Neutrophil (primary cell): ENCODE data around the gene ANKRD65.

Experiments
- H3K27ac ChIP-seq: fragments of 200-600 bp; sonication (generic); 2 replicates; pipeline ENCODE4 v1.5.1; 2016; ENCODE audit warnings: mild to moderate bottlenecking, moderate library complexity
- H3K27me3 ChIP-seq: fragments of 200-600 bp; sonication (generic); 2 replicates; pipeline ENCODE4 v1.6.0; 2016; ENCODE audit warnings: mild to moderate bottlenecking
- H3K36me3 ChIP-seq: fragments of 200-600 bp; sonication (generic); 2 replicates; pipeline ENCODE4 v1.5.1; 2017
- H3K4me1 ChIP-seq, 2 experiments: fragments of 200-600 bp in 1 of 2; sonication (generic) in 1 of 2; 1 replicate in 1 of 2; 2 replicates in 1 of 2; pipeline versions ENCODE4 v1.5.1 to v1.6.1; 2013 to 2016; ENCODE audit warnings: low read depth in 1 of 2, low read length in 1 of 2, mild to moderate bottlenecking in 1 of 2, moderate library complexity in 1 of 2; ENCODE audit not compliant: control insufficient read depth in 1 of 2, insufficient read depth in 1 of 2
- H3K4me3 ChIP-seq, 2 experiments: fragments of 200-600 bp in 1 of 2; sonication (generic) in 1 of 2; 1 replicate in 1 of 2; 2 replicates in 1 of 2; pipeline ENCODE4 v1.5.1; 2013 to 2016; ENCODE audit warnings: low read depth in 1 of 2, low read length in 1 of 2, mild to moderate bottlenecking in 1 of 2, moderate library complexity in 1 of 2
- H3K9me3 ChIP-seq: fragments of 200-600 bp; sonication (generic); 2 replicates; pipeline ENCODE4 v1.5.1; 2016
- TF ChIP-seq, protein P1 (sequence below): fragments of 200-600 bp; sonication (generic); IDR thresholded peaks from 2 replicates; pipeline ENCODE4 v1.5.1; 2016; ENCODE audit warnings: antibody characterized with exemption

Gene ANKRD65

DNA sequence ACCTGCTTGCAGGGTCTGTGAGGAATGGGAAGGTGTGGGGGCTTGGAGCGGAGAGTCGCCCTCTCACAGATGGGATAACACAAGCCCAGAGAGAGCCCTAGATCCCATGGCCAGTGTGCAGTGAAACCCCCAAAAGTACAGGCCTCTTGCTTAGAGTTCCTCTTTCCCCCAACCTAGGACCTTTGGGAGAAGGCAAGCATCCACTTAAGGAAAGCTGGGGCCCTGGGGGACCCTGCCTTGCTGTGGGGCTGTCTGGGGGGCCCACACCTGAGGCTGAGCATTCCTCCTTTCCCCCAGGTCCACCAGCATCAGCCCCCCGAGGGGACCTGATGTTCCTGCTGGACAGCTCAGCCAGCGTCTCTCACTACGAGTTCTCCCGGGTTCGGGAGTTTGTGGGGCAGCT lies 15.6 kb upstream of the ANKRD65 start:
- H3K36me3 ChIP-seq = no peaks in the 10 kb centered on the region
- H3K4me3 ChIP-seq = no peak overlapping the region
- TF ChIP-seq, protein P1, sequence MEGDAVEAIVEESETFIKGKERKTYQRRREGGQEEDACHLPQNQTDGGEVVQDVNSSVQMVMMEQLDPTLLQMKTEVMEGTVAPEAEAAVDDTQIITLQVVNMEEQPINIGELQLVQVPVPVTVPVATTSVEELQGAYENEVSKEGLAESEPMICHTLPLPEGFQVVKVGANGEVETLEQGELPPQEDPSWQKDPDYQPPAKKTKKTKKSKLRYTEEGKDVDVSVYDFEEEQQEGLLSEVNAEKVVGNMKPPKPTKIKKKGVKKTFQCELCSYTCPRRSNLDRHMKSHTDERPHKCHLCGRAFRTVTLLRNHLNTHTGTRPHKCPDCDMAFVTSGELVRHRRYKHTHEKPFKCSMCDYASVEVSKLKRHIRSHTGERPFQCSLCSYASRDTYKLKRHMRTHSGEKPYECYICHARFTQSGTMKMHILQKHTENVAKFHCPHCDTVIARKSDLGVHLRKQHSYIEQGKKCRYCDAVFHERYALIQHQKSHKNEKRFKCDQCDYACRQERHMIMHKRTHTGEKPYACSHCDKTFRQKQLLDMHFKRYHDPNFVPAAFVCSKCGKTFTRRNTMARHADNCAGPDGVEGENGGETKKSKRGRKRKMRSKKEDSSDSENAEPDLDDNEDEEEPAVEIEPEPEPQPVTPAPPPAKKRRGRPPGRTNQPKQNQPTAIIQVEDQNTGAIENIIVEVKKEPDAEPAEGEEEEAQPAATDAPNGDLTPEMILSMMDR = no peak
- peaks cover 78% of the 10 kb centered on the region for H3K27me3 ChIP-seq
- no peak overlapping the region for H3K27ac ChIP-seq
- H3K4me1 ChIP-seq = peaks cover 6 to 11% of the 10 kb centered on the region in 2 experiments
- no peaks in the 10 kb centered on the region for H3K9me3 ChIP-seq

- H3K4me3 ChIP-seq = peak overlapping the region in 1 of 2 experiments; percentile 7
These were observed 15.0 kb upstream of the ANKRD65 start for GRCh38 chr1:1435911-1436629.

DNA sequence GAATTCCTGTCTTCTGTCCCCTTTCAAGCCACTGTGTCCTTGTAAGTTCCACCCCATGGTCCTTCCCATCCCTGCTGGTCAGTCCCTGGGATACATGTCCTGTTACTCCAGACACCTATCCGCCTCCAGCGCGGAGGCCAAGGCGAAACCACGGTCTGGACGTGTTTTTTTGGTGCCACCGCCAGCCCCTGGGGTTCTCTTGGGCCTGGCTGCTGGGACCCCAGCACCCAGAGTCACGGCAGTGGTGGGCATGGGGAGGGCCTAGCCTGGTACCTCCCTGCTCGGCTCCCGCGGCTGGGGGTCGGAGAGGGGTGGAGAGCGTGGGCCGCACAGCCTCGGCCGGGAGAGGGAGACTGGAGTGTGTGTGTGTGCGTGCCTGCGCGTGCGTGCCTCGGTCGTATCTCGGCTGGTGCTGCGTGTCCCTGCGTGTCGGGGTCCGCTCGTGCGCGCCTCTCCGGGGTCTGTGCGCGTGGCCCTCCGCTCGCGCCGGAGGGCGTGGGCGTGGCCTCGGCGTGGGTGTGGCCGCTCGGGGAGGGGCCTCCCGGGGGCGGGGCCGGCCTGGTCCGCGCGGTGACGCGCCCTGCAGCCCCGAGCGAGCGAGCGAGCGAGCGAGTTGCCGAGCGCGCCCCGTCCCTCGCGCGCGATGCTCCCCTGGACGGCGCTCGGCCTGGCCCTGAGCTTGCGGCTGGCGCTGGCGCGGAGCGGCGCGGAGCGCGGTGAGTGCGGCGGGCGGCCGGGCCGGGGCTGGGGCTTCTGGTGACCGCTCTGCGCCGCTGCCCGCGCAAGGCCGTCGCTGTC lies 14.2 kb upstream of the ANKRD65 start, which contains the start of gene VWA1:
Gene VWA1 (plus strand): TSS at position 585 of the 798 bp plus-strand sequence. CDS start 59 bp downstream, at position 644.
- TF ChIP-seq, protein P1 = no peak
- peaks cover 91% of the 10 kb centered on the region for H3K27me3 ChIP-seq
- peak within 1 kb of the TSS in 1 of 2 experiments; percentile 7 for H3K4me3 ChIP-seq
- no peaks in the 10 kb centered on the region for H3K9me3 ChIP-seq
- H3K4me1 ChIP-seq = peaks cover 6 to 11% of the 10 kb centered on the region in 2 experiments
- H3K27ac ChIP-seq = no peak within 1 kb of the TSS
- H3K36me3 ChIP-seq = no peaks in the 10 kb centered on the region

More at GRCh38 chr1:1435911-1436629, 15.0 kb upstream of the ANKRD65 start:
- H3K4me1 ChIP-seq = peaks cover 6 to 11% of the 10 kb centered on the region in 2 experiments
- no peaks in the 10 kb centered on the region for H3K9me3 ChIP-seq
- TF ChIP-seq, protein P1 = no peak
- H3K27me3 ChIP-seq = peaks cover 84% of the 10 kb centered on the region
- no peaks in the 10 kb centered on the region for H3K36me3 ChIP-seq
- H3K27ac ChIP-seq = no peak overlapping the region

- Histone ChIP-seq H3K27ac (no peak overlapping the region), H3K4me3 (no peak overlapping the region)
These were observed 13.7 kb upstream of the ANKRD65 start for GRCh38 chr1:1434824-1435105.

GRCh38 chr1:1434131-1434823 lies 13.2 kb upstream of the ANKRD65 start:
- Histone ChIP-seq H3K27me3 (peaks cover 100% of the 10 kb centered on the region), H3K9me3 (no peaks in the 10 kb centered on the region), H3K36me3 (no peaks in the 10 kb centered on the region), H3K4me1 (peaks cover 6 to 11% of the 10 kb centered on the region in 2 experiments), H3K27ac (no peak overlapping the region), H3K4me3 (no peak overlapping the region)
- TF ChIP-seq, protein P1 = no peak

More at GRCh38 chr1:1434824-1435105, 13.7 kb upstream of the ANKRD65 start:
- no peaks in the 10 kb centered on the region for H3K9me3 ChIP-seq
- H3K4me1 ChIP-seq = peaks cover 6 to 11% of the 10 kb centered on the region in 2 experiments
- TF ChIP-seq, protein P1 = no peak
- H3K36me3 ChIP-seq = no peaks in the 10 kb centered on the region
- peaks cover 97% of the 10 kb centered on the region for H3K27me3 ChIP-seq
